Body of pancreas (tissue), 4 donors: ENCODE data around the gene ANKS1B. TPM values are rescaled to one million over a fixed set of nuclear protein-coding genes. Genes with fewer than 3 reads are reported as not detected.
A peak's percentile ranks its signal among the peaks of the same experiment; 100 is the strongest.

Source experiments
- ATAC-seq: fragments of 150-250 bp; one replicate; pipeline ENCODE4 v1.9.1; 2016
- DNase-seq, 4 donors: peaks; one replicate each; pipeline ENCODE4 v3.0.0-alpha.2; 2019
- H3K27ac ChIP-seq, 4 donors: fragments of 200-600 bp; sonication (generic); 1 replicate in 3 of 4; 2 replicates in 1 of 4; pipeline versions ENCODE4 v1.5.1 to v1.6.1; 2016 to 2019; ENCODE audit warnings: mild to moderate bottlenecking in 1 of 4, mixed read lengths in 1 of 4, moderate library complexity in 1 of 4
- H3K27me3 ChIP-seq, 2 donors: fragments of 200-600 bp; sonication (generic); one replicate each; pipeline ENCODE4 v1.6.0; 2016; ENCODE audit warnings: mild to moderate bottlenecking in 1 of 2
- H3K36me3 ChIP-seq, 2 donors: fragments of 200-600 bp; sonication (generic); replicated peaks in 1 of 2; 2 replicates each; pipeline ENCODE4 v1.5.1; 2016; ENCODE audit warnings: low read depth in 2 of 2; ENCODE audit not compliant: insufficient read depth in 1 of 2
- H3K4me1 ChIP-seq: fragments of 200-600 bp; sonication (generic); one replicate; pipeline ENCODE4 v1.6.0; 2016
- H3K4me3 ChIP-seq, 2 donors: fragments of 200-600 bp; sonication (generic); 1 replicate in 1 of 2; 2 replicates in 1 of 2; pipeline ENCODE4 v1.5.1; 2016 to 2019
- H3K9me3 ChIP-seq, 3 donors: fragments of 200-600 bp; sonication (generic); 1 replicate in 2 of 3; 2 replicates in 1 of 3; pipeline ENCODE4 v1.5.1; 2016
- CTCF ChIP-seq, 7 experiments: fragments of 450-650 bp in 4 of 7; fragments of 200-600 bp in 3 of 7; sonication (generic) in 3 of 7; IDR thresholded peaks; one replicate each; pipeline ENCODE4 v1.5.1; 2016 to 2019; ENCODE audit warnings: antibody characterized with exemption in 7 of 7
- POLR2A ChIP-seq, 3 donors: fragments of 450-650 bp; IDR thresholded peaks; one replicate each; pipeline ENCODE4 v1.6.1; 2016; ENCODE audit warnings: antibody characterized with exemption in 3 of 3, mild to moderate bottlenecking in 2 of 3
- WGBS, 2 donors: methylation state at CpG; one replicate each; pipeline ENCODE4 v1.1.5; 2017; 5-methylcytosine and 5-hydroxymethylcytosine counted together
- intact Hi-C: fragments of 100-400 bp; cut with DNase I; formaldehyde crosslinking; loops from one replicate; pipeline ENCODE4 v1.15.1; 2023
- total RNA-seq, 2 donors: library from RNA; depleted of rRNA; stranded (reverse); fragments of >200 nt; gene quantifications; one replicate each; pipeline ENCODE4 v1.1.0, GENCODE V29; 2016

Gene ANKS1B
- total RNA-seq, 2 donors from 2014 or later, result 2.1 to 10.2 TPM

GRCh38 chr12:99265648-99266047 lies 719.1 kb downstream of the ANKS1B start:
- Histone ChIP-seq H3K4me1 (no peaks in the 10 kb centered on the region), H3K9me3 (no peaks in the 10 kb centered on the region), H3K27me3 (no peaks in the 10 kb centered on the region), H3K4me3 (no peak overlapping the region), H3K36me3 (no peaks in the 10 kb centered on the region), H3K27ac (no peak overlapping the region)
- WGBS, 2 donors, result 60 to 71% methylated on average over 3 of the region's 3 CpGs
- intact Hi-C loops, result no loop called here
- no peak for ATAC-seq
- no peak for DNase-seq
- TF ChIP-seq CTCF (IDR thresholded peaks at IDR 0.05), result no peak
- TF ChIP-seq POLR2A (IDR thresholded peaks at IDR 0.05), result no peak

GRCh38 chr12:99261256-99261655 lies 723.5 kb downstream of the ANKS1B start:
- no peaks in the 10 kb centered on the region for H3K9me3 ChIP-seq
- H3K4me3 ChIP-seq, result no peak overlapping the region
- ATAC-seq, result no peak
- H3K27ac ChIP-seq, result no peak overlapping the region
- no peaks in the 10 kb centered on the region for H3K27me3 ChIP-seq
- DNase-seq, result no peak
- intact Hi-C loops, result no loop called here
- peaks cover 6% of the 10 kb centered on the region for H3K4me1 ChIP-seq
- 75 to 78% methylated on average over 1 of the region's 1 CpG for WGBS, 2 donors
- no peaks in the 10 kb centered on the region for H3K36me3 ChIP-seq
- TF ChIP-seq CTCF (IDR thresholded peaks at IDR 0.05), result no peak
- TF ChIP-seq POLR2A (IDR thresholded peaks at IDR 0.05), result no peak

- TF ChIP-seq POLR2A (IDR thresholded peaks at IDR 0.05) (no peak), CTCF (IDR thresholded peaks at IDR 0.05) (no peak)
- Histone ChIP-seq H3K27ac (no peak overlapping the region), H3K4me3 (no peak overlapping the region), H3K27me3 (no peaks in the 10 kb centered on the region), H3K36me3 (no peaks in the 10 kb centered on the region), H3K9me3 (no peaks in the 10 kb centered on the region), H3K4me1 (peaks cover 6% of the 10 kb centered on the region)
- ATAC-seq, result no peak
- DNase-seq, result no peak
- intact Hi-C loops, result no loop called here
- WGBS, 2 donors, result 52 to 54% methylated on average over 4 of the region's 4 CpGs
Observed at GRCh38 chr12:99260456-99260996, 724.2 kb downstream of the ANKS1B start.

- DNase-seq (no peak), ATAC-seq (peak; percentile 30)
- H3K36me3 ChIP-seq, result no peaks in the 10 kb centered on the region
- intact Hi-C loops, result no loop called here
- TF ChIP-seq POLR2A (IDR thresholded peaks at IDR 0.05), result no peak
- TF ChIP-seq CTCF (IDR thresholded peaks at IDR 0.05), result no peak
- H3K4me3 ChIP-seq, result no peak overlapping the region
- WGBS, 2 donors, result 59 to 60% methylated on average over 12 of the region's 12 CpGs
- H3K27ac ChIP-seq, result no peak overlapping the region
- H3K9me3 ChIP-seq, result no peaks in the 10 kb centered on the region
- H3K27me3 ChIP-seq, result no peaks in the 10 kb centered on the region
- peaks cover 6% of the 10 kb centered on the region for H3K4me1 ChIP-seq
Observed at GRCh38 chr12:99259040-99259934, 725.4 kb downstream of the ANKS1B start.
